ENCODE results near the gene JHY.

DNA sequence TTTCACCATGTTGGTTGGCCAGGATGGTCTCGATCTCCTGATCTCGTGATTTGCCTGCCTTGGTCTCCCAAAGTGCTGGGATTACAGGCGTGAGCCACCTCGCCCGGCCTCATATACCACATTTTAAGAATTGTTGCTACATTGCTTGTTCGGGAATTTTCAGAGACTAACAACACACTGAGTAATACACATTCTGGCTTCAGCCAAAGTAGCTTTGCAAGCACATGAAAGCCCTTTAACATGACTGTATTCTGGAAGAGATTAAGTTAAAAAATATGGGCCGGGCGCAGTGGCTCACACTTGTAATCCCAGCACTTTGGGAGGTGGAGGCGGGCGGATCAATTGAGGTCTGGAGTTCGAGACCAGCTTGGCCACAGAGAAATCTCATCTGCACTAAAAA is 29.3 kb upstream of the JHY start:
- TF ChIP-seq, protein P1, sequence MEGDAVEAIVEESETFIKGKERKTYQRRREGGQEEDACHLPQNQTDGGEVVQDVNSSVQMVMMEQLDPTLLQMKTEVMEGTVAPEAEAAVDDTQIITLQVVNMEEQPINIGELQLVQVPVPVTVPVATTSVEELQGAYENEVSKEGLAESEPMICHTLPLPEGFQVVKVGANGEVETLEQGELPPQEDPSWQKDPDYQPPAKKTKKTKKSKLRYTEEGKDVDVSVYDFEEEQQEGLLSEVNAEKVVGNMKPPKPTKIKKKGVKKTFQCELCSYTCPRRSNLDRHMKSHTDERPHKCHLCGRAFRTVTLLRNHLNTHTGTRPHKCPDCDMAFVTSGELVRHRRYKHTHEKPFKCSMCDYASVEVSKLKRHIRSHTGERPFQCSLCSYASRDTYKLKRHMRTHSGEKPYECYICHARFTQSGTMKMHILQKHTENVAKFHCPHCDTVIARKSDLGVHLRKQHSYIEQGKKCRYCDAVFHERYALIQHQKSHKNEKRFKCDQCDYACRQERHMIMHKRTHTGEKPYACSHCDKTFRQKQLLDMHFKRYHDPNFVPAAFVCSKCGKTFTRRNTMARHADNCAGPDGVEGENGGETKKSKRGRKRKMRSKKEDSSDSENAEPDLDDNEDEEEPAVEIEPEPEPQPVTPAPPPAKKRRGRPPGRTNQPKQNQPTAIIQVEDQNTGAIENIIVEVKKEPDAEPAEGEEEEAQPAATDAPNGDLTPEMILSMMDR (conservative IDR thresholded peaks at IDR 0.05; ENCODE audit: low read depth, low read length): no peak
- TF ChIP-seq POLR2A (IDR thresholded peaks at IDR 0.05; ENCODE audit: low read depth, low read length): no peak
- TF ChIP-seq MAZ (IDR thresholded peaks at IDR 0.05; ENCODE audit: borderline replicate concordance, low read depth, low read length): no peak
- TF ChIP-seq, protein P2, sequence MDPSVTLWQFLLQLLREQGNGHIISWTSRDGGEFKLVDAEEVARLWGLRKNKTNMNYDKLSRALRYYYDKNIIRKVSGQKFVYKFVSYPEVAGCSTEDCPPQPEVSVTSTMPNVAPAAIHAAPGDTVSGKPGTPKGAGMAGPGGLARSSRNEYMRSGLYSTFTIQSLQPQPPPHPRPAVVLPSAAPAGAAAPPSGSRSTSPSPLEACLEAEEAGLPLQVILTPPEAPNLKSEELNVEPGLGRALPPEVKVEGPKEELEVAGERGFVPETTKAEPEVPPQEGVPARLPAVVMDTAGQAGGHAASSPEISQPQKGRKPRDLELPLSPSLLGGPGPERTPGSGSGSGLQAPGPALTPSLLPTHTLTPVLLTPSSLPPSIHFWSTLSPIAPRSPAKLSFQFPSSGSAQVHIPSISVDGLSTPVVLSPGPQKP (IDR thresholded peaks at IDR 0.05; ENCODE audit: borderline replicate concordance, low read depth, low read length): no peak
